PC-3 (cell line): ENCODE results near the gene ENO4.

ENCODE experiments used
- EZH2 ChIP-seq: fragments of 300-600 bp; sonication (generic); IDR thresholded peaks from one replicate; pipeline ENCODE4 v1.6.1; 2017; ENCODE audit warnings: antibody characterized with exemption, mild to moderate bottlenecking, low read length; ENCODE audit not compliant: unreplicated experiment
- EZH2phosphoT487 ChIP-seq: fragments of 300-600 bp; sonication (generic); IDR thresholded peaks from 2 replicates; pipeline ENCODE4 v1.6.1; 2018; ENCODE audit warnings: mild to moderate bottlenecking, antibody characterized with exemption, low read length, borderline replicate concordance
- TF ChIP-seq, protein P1 (sequence below): fragments of 300-600 bp; sonication (generic); conservative IDR thresholded peaks from 2 replicates; pipeline ENCODE4 v1.5.1; 2017; ENCODE audit warnings: antibody characterized with exemption, low read depth, mild to moderate bottlenecking, low read length

DNA sequence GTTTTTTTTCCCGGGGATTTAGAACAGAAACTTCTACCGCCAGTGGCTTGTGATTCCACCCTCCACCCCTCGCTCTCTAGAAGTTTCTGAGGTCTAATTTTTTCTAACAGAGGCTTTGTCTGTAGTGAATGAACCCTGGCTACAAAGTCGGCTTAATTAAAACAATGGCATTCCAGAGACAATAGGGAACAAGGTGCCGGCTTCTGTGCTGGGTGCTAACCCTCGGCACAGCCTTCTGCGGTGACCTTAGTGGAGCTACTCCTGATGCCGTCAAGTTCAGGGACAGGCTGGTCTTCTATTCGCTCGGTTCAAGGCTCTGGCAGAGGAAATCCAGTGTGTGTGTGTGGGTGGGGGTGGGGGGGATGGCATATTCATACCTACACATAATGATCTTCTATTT is 32.1 kb upstream of the ENO4 start:
- TF ChIP-seq, protein P1, sequence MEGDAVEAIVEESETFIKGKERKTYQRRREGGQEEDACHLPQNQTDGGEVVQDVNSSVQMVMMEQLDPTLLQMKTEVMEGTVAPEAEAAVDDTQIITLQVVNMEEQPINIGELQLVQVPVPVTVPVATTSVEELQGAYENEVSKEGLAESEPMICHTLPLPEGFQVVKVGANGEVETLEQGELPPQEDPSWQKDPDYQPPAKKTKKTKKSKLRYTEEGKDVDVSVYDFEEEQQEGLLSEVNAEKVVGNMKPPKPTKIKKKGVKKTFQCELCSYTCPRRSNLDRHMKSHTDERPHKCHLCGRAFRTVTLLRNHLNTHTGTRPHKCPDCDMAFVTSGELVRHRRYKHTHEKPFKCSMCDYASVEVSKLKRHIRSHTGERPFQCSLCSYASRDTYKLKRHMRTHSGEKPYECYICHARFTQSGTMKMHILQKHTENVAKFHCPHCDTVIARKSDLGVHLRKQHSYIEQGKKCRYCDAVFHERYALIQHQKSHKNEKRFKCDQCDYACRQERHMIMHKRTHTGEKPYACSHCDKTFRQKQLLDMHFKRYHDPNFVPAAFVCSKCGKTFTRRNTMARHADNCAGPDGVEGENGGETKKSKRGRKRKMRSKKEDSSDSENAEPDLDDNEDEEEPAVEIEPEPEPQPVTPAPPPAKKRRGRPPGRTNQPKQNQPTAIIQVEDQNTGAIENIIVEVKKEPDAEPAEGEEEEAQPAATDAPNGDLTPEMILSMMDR = no peak
- TF ChIP-seq EZH2 (no peak), EZH2phosphoT487 (no peak)
